NCI-H1930 (cell line): Measurements from ENCODE around the gene BICDL1.

Experiments
- DNase-seq, 2 experiments: peaks; one replicate each; lab custom pipeline; 2025; lab: John Stamatoyannopoulos, UW

BICDL1 gene

GRCh38 chr12:120102189-120103043, 113.4 kb downstream of the BICDL1 start:
- DNase-seq, result no peak

- no peak for DNase-seq
These were observed 114.0 kb downstream of the BICDL1 start for GRCh38 chr12:120103044-120103338.

- DNase-seq, result no peak
These were observed 114.3 kb downstream of the BICDL1 start for GRCh38 chr12:120103371-120103770.

- no peak for DNase-seq
These were observed 117.1 kb downstream of the BICDL1 start for GRCh38 chr12:120106151-120106550.

- no peak for DNase-seq
These were observed 120.7 kb downstream of the BICDL1 start for GRCh38 chr12:120109570-120110267.

- DNase-seq, result no peak
These were observed 121.8 kb downstream of the BICDL1 start for GRCh38 chr12:120110550-120111501.

- DNase-seq, result no peak
These were observed 126.0 kb downstream of the BICDL1 start for GRCh38 chr12:120115066-120115465.

- DNase-seq, result peak in 1 of 2 experiments; percentile 8
These were observed 126.8 kb downstream of the BICDL1 start for GRCh38 chr12:120115692-120116440.

- no peak for DNase-seq
These were observed 127.4 kb downstream of the BICDL1 start, which contains the start of gene RAB35 for GRCh38 chr12:120116441-120116791. Gene RAB35, minus strand, starts transcription at chr12:120116753. Its CDS starts 103 bp downstream, at chr12:120116650.

GRCh38 chr12:120116792-120117651, 128.0 kb downstream of the BICDL1 start:
- peak; percentile 81 to 88 for DNase-seq

GRCh38 chr12:120117961-120118320, 128.9 kb downstream of the BICDL1 start:
- DNase-seq, result no peak

- DNase-seq, result no peak
These were observed 129.5 kb downstream of the BICDL1 start for GRCh38 chr12:120118321-120119061.

GRCh38 chr12:120119271-120119973, 130.4 kb downstream of the BICDL1 start:
- DNase-seq, result no peak

- no peak for DNase-seq
These were observed 132.3 kb downstream of the BICDL1 start for GRCh38 chr12:120121343-120121742.

- DNase-seq, result no peak
These were observed 132.8 kb downstream of the BICDL1 start for GRCh38 chr12:120121766-120122293.

- DNase-seq, result no peak
These were observed 136.0 kb downstream of the BICDL1 start for GRCh38 chr12:120125029-120125428.

- no peak for DNase-seq
These were observed 137.0 kb downstream of the BICDL1 start for GRCh38 chr12:120125792-120126634.

- DNase-seq, result no peak
These were observed 137.6 kb downstream of the BICDL1 start for GRCh38 chr12:120126635-120127005.
